Measurements from ENCODE around the gene GRIK2. TPM values are rescaled to one million over a fixed set of nuclear protein-coding genes. Genes with fewer than 3 reads are reported as not detected.

GRIK2 gene
- total and polyA plus RNA-seq, 2 experiments from 2014 or later, result 1.4 to 7.1 TPM

DNA sequence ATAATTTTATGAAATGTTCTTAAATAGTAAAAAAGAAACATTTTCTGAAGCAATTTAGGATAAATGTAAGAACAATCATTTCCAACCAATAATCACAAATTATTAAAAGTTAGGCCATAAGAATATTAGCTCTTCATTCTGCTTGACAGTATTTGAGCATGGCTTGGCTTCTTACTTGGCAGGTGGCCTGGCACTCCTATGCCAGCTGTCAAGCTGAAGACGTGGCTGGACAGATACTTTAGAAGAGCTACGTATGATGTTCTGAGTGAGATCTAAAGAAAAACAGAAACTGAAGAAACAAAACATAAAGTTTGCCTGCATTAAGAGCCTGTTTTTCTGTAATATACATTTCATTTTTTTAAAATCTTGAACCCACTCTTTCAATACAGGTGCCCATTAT is 438.9 kb downstream of the GRIK2 start:
- Histone ChIP-seq H3K4me2 (ENCODE audit: unreplicated experiment) (no peak overlapping the region), H3K27ac (no peak overlapping the region), H4K20me1 (ENCODE audit: insufficient read depth) (no peaks in the 10 kb centered on the region), H3K4me1 (ENCODE audit: insufficient read depth) (0 out of 2 replicates have a peak, but pooled peaks cover 3% of the 10 kb centered on the region), H3K79me2 (ENCODE audit: insufficient read depth) (no peaks in the 10 kb centered on the region), H3K9me3 (ENCODE audit: low read depth) (no peaks in the 10 kb centered on the region), H3K36me3 (ENCODE audit: low read depth) (no peaks in the 10 kb centered on the region), H3F3A (ENCODE audit: insufficient read depth) (peaks cover 7% of the 10 kb centered on the region; the same call in 1 of the 2 replicates), H3K4me3 (no peak overlapping the region), H3K9ac (no peak overlapping the region), H3K9me2 (ENCODE audit: insufficient read depth) (no peaks in the 10 kb centered on the region), H3K27me3 (replicated peaks; ENCODE audit: insufficient read depth) (no peaks in the 10 kb centered on the region), H2AFZ (no peak overlapping the region)
- DNase-seq, result no peak
- in situ Hi-C loops (cut with MboI), result no loop called here
- 39 to 49% methylated on average over 2 of the region's 2 CpGs for WGBS, 2 experiments (ENCODE audit: low coverage in 1 of 2, low lambda C conversion rate in 2 of 2, missing lambda C conversion rate in 2 of 2)
- TF ChIP-seq EZH2phosphoT487 (IDR thresholded peaks at IDR 0.05; ENCODE audit: insufficient read depth, low read depth), result no peak
- TF ChIP-seq EZH2 (IDR thresholded peaks at IDR 0.05; ENCODE audit: insufficient read depth, poor library complexity, severe bottlenecking), result no peak

DNA sequence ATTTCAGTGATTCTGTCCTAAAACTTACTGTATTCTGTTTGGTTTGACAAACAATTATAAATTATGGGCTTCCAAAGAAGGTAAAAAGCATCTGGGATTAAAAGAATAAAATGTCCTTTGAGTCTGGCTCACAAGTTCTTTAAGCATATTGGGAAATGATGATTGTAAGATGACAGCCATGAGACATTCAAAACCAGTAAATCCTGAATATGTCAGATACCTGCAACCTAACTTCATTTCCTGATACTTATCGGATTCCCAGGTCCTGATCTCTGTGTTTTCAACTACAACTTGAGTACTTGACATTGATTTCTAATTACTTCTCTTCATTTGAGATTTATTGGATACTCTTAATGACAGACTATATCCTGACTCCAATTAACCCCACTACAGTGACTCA is 446.6 kb downstream of the GRIK2 start:
- Histone ChIP-seq H3F3A (ENCODE audit: insufficient read depth) (no peaks in the 10 kb centered on the region), H3K79me2 (ENCODE audit: insufficient read depth) (no peaks in the 10 kb centered on the region), H3K4me2 (ENCODE audit: unreplicated experiment) (no peak overlapping the region), H3K4me1 (ENCODE audit: insufficient read depth) (no peaks in the 10 kb centered on the region), H3K27me3 (replicated peaks; ENCODE audit: insufficient read depth) (no peaks in the 10 kb centered on the region), H3K4me3 (no peak overlapping the region), H2AFZ (no peak overlapping the region), H3K36me3 (ENCODE audit: low read depth) (no peaks in the 10 kb centered on the region), H4K20me1 (ENCODE audit: insufficient read depth) (no peaks in the 10 kb centered on the region), H3K9me2 (ENCODE audit: insufficient read depth) (no peaks in the 10 kb centered on the region), H3K9me3 (ENCODE audit: low read depth) (no peaks in the 10 kb centered on the region), H3K27ac (no peak overlapping the region), H3K9ac (no peak overlapping the region)
- in situ Hi-C loops (cut with MboI), result no loop called here
- 39 to 71% methylated on average over 1 of the region's 1 CpG for WGBS, 2 experiments (ENCODE audit: low coverage in 1 of 2, low lambda C conversion rate in 2 of 2, missing lambda C conversion rate in 2 of 2)
- DNase-seq, result no peak
- TF ChIP-seq EZH2 (IDR thresholded peaks at IDR 0.05; ENCODE audit: insufficient read depth, poor library complexity, severe bottlenecking) (no peak), EZH2phosphoT487 (IDR thresholded peaks at IDR 0.05; ENCODE audit: insufficient read depth, low read depth) (no peak)

- Histone ChIP-seq H3K9me2 (ENCODE audit: insufficient read depth) (no peaks in the 10 kb centered on the region), H3K4me3 (no peak overlapping the region), H3K27ac (no peak overlapping the region), H3K9ac (no peak overlapping the region), H3K27me3 (replicated peaks; ENCODE audit: insufficient read depth) (no peaks in the 10 kb centered on the region), H3K4me2 (ENCODE audit: unreplicated experiment) (no peak overlapping the region), H2AFZ (no peak overlapping the region), H3K9me3 (ENCODE audit: low read depth) (no peaks in the 10 kb centered on the region), H3F3A (ENCODE audit: insufficient read depth) (no peaks in the 10 kb centered on the region), H4K20me1 (ENCODE audit: insufficient read depth) (no peaks in the 10 kb centered on the region), H3K36me3 (ENCODE audit: low read depth) (no peaks in the 10 kb centered on the region), H3K79me2 (ENCODE audit: insufficient read depth) (no peaks in the 10 kb centered on the region), H3K4me1 (ENCODE audit: insufficient read depth) (no peaks in the 10 kb centered on the region)
- 0% methylated on average over 2 of the region's 2 CpGs for WGBS, 2 experiments (ENCODE audit: low coverage in 1 of 2, low lambda C conversion rate in 2 of 2, missing lambda C conversion rate in 2 of 2)
- DNase-seq, result no peak
- in situ Hi-C loops (cut with MboI), result no loop called here
- TF ChIP-seq EZH2phosphoT487 (IDR thresholded peaks at IDR 0.05; ENCODE audit: insufficient read depth, low read depth), result no peak
- no peak for TF ChIP-seq EZH2 (IDR thresholded peaks at IDR 0.05; ENCODE audit: insufficient read depth, poor library complexity, severe bottlenecking)
Measured at GRCh38 chr6:101845172-101845571, 451.7 kb downstream of the GRIK2 start.

- no peak overlapping the region for H3K4me2 ChIP-seq (ENCODE audit: unreplicated experiment)
- WGBS, 2 experiments (ENCODE audit: low coverage in 1 of 2, low lambda C conversion rate in 2 of 2, missing lambda C conversion rate in 2 of 2), result 49 to 77% methylated on average over 1 of the region's 1 CpG
Measured at GRCh38 chr6:101845621-101846020, 452.1 kb downstream of the GRIK2 start.

DNA sequence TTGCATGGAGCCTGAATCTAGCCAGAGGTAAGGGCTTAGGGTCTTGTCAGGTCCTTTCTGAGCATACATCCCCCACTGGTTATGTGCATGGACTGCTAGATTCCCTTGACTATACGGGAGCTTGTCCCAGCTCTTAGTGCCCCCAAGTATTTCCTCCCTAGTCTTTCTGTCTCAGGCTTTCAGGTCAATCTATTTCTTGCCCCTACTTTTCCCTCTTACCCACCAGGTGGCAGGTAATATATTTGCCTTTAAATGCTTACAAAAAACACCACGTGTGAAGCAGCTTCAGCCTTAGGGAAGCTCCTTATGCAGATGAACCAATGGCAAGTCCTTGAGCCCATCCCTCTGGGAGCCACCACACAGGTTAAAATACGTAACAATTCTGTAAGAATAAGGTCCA is 454.2 kb downstream of the GRIK2 start:
- in situ Hi-C loops (cut with MboI), result no loop called here
- H3K79me2 ChIP-seq (ENCODE audit: insufficient read depth), result no peaks in the 10 kb centered on the region
- H3K9ac ChIP-seq, result no peak overlapping the region
- no peak for DNase-seq
- no peaks in the 10 kb centered on the region for H4K20me1 ChIP-seq (ENCODE audit: insufficient read depth)
- no peak overlapping the region for H3K4me3 ChIP-seq
- no peak overlapping the region for H2AFZ ChIP-seq
- H3K4me2 ChIP-seq (ENCODE audit: unreplicated experiment), result no peak overlapping the region
- no peaks in the 10 kb centered on the region for H3K36me3 ChIP-seq (ENCODE audit: low read depth)
- H3K9me2 ChIP-seq (ENCODE audit: insufficient read depth), result no peaks in the 10 kb centered on the region; the same call in 1 of the 2 replicates
- H3K27ac ChIP-seq, result no peak overlapping the region
- H3K4me1 ChIP-seq (ENCODE audit: insufficient read depth), result no peaks in the 10 kb centered on the region
- TF ChIP-seq EZH2 (IDR thresholded peaks at IDR 0.05; ENCODE audit: insufficient read depth, poor library complexity, severe bottlenecking) (no peak), EZH2phosphoT487 (IDR thresholded peaks at IDR 0.05; ENCODE audit: insufficient read depth, low read depth) (no peak)
- no peaks in the 10 kb centered on the region for H3F3A ChIP-seq (ENCODE audit: insufficient read depth)
- WGBS, 2 experiments (ENCODE audit: low coverage in 1 of 2, low lambda C conversion rate in 2 of 2, missing lambda C conversion rate in 2 of 2), result 20 to 21% methylated on average over 3 of the region's 3 CpGs
- no peaks in the 10 kb centered on the region for H3K9me3 ChIP-seq (ENCODE audit: low read depth)
- H3K27me3 ChIP-seq (replicated peaks; ENCODE audit: insufficient read depth), result no peaks in the 10 kb centered on the region

More at GRCh38 chr6:101845621-101846020, 452.1 kb downstream of the GRIK2 start:
- no peak for TF ChIP-seq EZH2phosphoT487 (IDR thresholded peaks at IDR 0.05; ENCODE audit: insufficient read depth, low read depth)
- TF ChIP-seq EZH2 (IDR thresholded peaks at IDR 0.05; ENCODE audit: insufficient read depth, poor library complexity, severe bottlenecking), result no peak
- Histone ChIP-seq H3K79me2 (ENCODE audit: insufficient read depth) (no peaks in the 10 kb centered on the region), H3K4me1 (ENCODE audit: insufficient read depth) (no peaks in the 10 kb centered on the region), H3K36me3 (ENCODE audit: low read depth) (no peaks in the 10 kb centered on the region), H3K27ac (no peak overlapping the region), H3F3A (ENCODE audit: insufficient read depth) (no peaks in the 10 kb centered on the region), H4K20me1 (ENCODE audit: insufficient read depth) (no peaks in the 10 kb centered on the region), H3K27me3 (replicated peaks; ENCODE audit: insufficient read depth) (no peaks in the 10 kb centered on the region), H3K4me3 (no peak overlapping the region), H3K9ac (no peak overlapping the region), H2AFZ (no peak overlapping the region), H3K9me3 (ENCODE audit: low read depth) (no peaks in the 10 kb centered on the region), H3K9me2 (ENCODE audit: insufficient read depth) (no peaks in the 10 kb centered on the region)
- no peak for DNase-seq
- in situ Hi-C loops (cut with MboI), result no loop called here
